GM12891 (cell line): ENCODE data around the gene USP20.

Experiments used
- DNase-seq: peaks from one replicate; pipeline ENCODE4 v3.0.0; 2011; ENCODE audit warnings: low spot score; ENCODE audit not compliant: insufficient read length
- FAIRE-seq: peaks from 2 replicates; lab custom pipeline; 2011; peaks lifted over from hg19 to GRCh38; lab: Jason Lieb, UNC
- PAX5 ChIP-seq: IDR thresholded peaks from 2 replicates; pipeline ENCODE4 v1.6.1; 2011; ENCODE audit warnings: low read length, moderate library complexity, mild to moderate bottlenecking; ENCODE audit not compliant: insufficient read depth, severe bottlenecking
- POLR2A ChIP-seq: IDR thresholded peaks from 2 replicates; pipeline ENCODE4 v1.6.1; 2011; ENCODE audit warnings: low read depth, low read length, control low read depth
- POLR2AphosphoS5 ChIP-seq: IDR thresholded peaks from 2 replicates; pipeline ENCODE4 v1.6.1; 2011; ENCODE audit warnings: low read depth, low read length, control low read depth
- POU2F2 ChIP-seq: IDR thresholded peaks from 2 replicates; pipeline ENCODE4 v1.6.1; 2011; ENCODE audit warnings: low read depth, mild to moderate bottlenecking, control low read depth, low read length, moderate library complexity
- SPI1 ChIP-seq: IDR thresholded peaks from 2 replicates; pipeline ENCODE4 v1.6.1; 2011; ENCODE audit warnings: low read depth, low read length, control low read depth
- TAF1 ChIP-seq: IDR thresholded peaks from 2 replicates; pipeline ENCODE4 v1.6.1; 2011; ENCODE audit warnings: low read depth, low read length, control low read depth

Gene USP20

GRCh38 chr9:129919277-129919676 is 84.0 kb downstream of the USP20 start:
- DNase-seq (no peak), FAIRE-seq (no peak)
- TF ChIP-seq POU2F2 (no peak), POLR2A (no peak), PAX5 (no peak), POLR2AphosphoS5 (no peak), SPI1 (no peak), TAF1 (no peak)

DNA sequence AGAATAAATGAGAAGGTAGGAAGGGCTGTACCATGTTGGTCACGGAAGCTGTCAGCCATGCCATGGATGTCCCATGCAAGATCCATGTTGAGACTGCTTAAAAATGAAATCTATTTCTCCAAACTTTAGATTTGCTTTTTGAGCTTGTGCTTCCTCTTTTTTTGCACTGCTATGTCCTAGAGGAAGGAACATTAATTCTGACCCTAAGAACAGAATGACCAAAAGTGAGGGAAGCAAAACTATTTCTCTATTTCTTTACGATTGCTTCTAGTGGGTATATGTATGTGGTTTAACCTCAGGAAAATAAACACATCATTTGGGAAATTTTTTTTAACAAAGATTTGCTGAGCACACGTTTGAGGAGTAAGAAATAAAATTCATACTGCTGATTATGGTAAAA is 84.6 kb downstream of the USP20 start:
- DNase-seq, result no peak
- FAIRE-seq, result no peak
- TF ChIP-seq POU2F2 (no peak), POLR2AphosphoS5 (no peak), SPI1 (0 out of 2 replicates have a peak, but pooled peaks have one; percentile 5)

GRCh38 chr9:129921905-129922304 is 86.6 kb downstream of the USP20 start:
- no peak for FAIRE-seq

DNA sequence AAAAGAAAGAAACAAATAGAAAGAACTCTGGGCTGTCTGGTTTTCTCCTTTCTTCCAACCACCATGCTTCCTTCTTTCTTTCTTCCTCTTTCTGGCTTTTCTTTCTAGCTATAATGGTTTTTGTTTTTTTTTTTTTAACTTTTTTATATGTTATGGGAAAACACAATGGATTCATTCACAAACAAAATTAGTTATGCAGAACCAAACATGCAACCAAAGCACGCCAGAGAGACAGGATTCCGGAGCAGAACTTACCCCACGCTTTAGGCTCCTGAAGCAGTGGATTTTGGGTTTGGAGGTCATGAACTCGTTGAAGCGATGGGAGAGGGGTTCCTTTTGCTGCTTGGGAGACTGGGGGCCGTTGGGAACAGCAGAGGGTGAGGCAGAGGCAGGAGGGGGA is 88.3 kb downstream of the USP20 start:
- no peak for DNase-seq

More at GRCh38 chr9:129921905-129922304, 86.6 kb downstream of the USP20 start:
- TF ChIP-seq TAF1 (no peak), PAX5 (no peak), POLR2A (no peak), POLR2AphosphoS5 (no peak), POU2F2 (no peak), SPI1 (no peak)
- DNase-seq, result no peak

GRCh38 chr9:129929496-129930125 is 94.4 kb downstream of the USP20 start:
- TF ChIP-seq SPI1, result no peak
- TF ChIP-seq POLR2AphosphoS5, result 0 out of 2 replicates have a peak, but pooled peaks have one; percentile 20
- peak; percentile 63; the same call in 1 of the 2 replicates for TF ChIP-seq POLR2A
- no peak for DNase-seq
- no peak for FAIRE-seq

More for the DNA sequence above, 88.3 kb downstream of the USP20 start:
- no peak for TF ChIP-seq TAF1
- no peak for TF ChIP-seq PAX5
- TF ChIP-seq POLR2AphosphoS5, result no peak
- TF ChIP-seq POLR2A, result no peak
- TF ChIP-seq SPI1, result no peak
- TF ChIP-seq POU2F2, result no peak
- no peak for FAIRE-seq

DNA sequence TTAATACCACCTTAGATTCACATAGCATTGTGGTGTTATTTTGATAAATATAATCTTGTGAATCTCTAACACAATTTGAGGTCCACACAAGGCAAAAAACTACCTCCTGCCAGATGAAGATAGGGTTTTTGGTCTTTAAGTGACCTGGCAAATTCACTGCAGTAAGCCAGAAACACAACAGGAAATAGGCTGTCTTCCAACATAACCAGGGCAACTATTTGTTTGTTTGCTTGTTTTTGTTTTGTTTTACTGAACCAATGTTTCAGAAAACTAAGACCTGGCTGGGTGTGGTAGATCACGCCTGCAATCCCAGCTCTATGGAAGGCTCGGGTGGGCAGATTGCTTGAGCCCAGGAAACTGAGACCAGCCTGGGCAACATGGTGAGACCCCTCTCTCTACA is 95.5 kb downstream of the USP20 start:
- TF ChIP-seq POLR2A (no peak), POU2F2 (no peak), PAX5 (no peak), SPI1 (no peak), TAF1 (no peak), POLR2AphosphoS5 (no peak)
- DNase-seq, result no peak
- FAIRE-seq, result no peak
